GM18517 (cell line): Measurements from ENCODE around the gene OR2T8.
A peak's percentile ranks its signal among the peaks of the same experiment; 100 is the strongest.

Experiments used
- ATAC-seq: cut with Tn5 transposase; IDR thresholded peaks from one replicate; pipeline ENCODE4 v1.9.1; 2021; ENCODE audit warnings: mild to moderate bottlenecking, moderate library complexity; ENCODE audit not compliant: unreplicated experiment

The OR2T8 gene

GRCh38 chr1:247953408-247953807, 33.4 kb downstream of the OR2T8 start:
- ATAC-seq: no peak

DNA sequence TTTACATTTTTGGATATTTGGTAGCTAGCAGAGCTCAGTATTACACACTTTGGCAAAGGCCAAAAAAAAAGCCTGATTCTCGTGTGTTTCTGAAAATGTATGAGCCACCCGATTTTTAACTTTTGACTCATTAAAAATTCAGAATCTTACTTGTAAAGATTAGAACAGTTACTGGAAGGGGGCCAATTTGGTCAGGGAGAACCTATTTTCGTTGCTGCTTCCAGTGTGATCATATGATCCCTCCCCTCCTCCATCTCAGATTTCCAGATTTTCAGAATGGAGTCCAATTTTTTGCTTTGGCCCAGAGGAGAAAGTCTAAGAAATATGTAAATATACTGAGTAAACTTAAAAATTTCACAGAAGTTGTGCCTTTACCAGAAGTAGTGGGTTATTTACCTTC, 41.7 kb downstream of the OR2T8 start:
- ATAC-seq: no peak

- ATAC-seq: no peak
Measured at GRCh38 chr1:247962911-247963588, 43.0 kb downstream of the OR2T8 start.

DNA sequence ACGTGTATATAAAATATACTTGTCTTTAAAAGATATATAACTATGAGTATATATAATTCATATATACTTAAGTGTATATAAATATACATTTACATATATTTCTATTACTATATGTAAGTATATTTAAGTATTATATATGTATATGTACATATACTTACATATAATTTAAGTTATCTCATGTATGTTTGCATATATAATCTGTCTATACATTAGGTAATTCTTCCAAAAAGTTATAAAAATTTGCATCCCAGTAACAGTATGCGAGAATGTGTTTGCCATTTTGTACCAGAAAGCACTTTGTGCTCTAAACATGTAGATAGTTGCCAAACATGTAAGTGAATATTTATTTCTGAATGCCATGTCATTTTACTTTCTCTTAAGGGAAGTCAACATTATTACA, 44.9 kb downstream of the OR2T8 start, which contains the start of gene OR2AK2:
Gene OR2AK2, plus strand, starts transcription at position 301 of the 400 bp plus-strand sequence. CDS start 144 bp downstream, outside the sequence.
- no peak for ATAC-seq

- peak; percentile 68 for ATAC-seq
Measured at GRCh38 chr1:247966532-247967204, 46.6 kb downstream of the OR2T8 start.
